OCI-LY1 (cell line): Measurements from ENCODE around the gene NTSR1.

ENCODE experiments used
- CTCF ChIP-seq: fragments of 200-600 bp; sonication (generic), shearing (Covaris generic); IDR thresholded peaks from 2 replicates; pipeline ENCODE4 v1.5.1; 2017; ENCODE audit warnings: mild to moderate bottlenecking, antibody characterized with exemption, low read length, moderate library complexity, mixed read lengths
- EZH2 ChIP-seq: fragments of 200-600 bp; sonication (generic), shearing (Covaris generic); IDR thresholded peaks from 2 replicates; pipeline ENCODE4 v1.8.0; 2017; ENCODE audit warnings: borderline replicate concordance, mixed run types, mild to moderate bottlenecking, antibody characterized with exemption, low read length, moderate library complexity, mixed read lengths

GRCh38 chr20:62739067-62739466, 30.4 kb downstream of the NTSR1 start:
- no peak for TF ChIP-seq CTCF
- TF ChIP-seq EZH2, result no peak
